Endothelial cell of umbilical vein (primary cell): ENCODE measurements around the gene CEACAM7. TPM values are rescaled to one million over a fixed set of nuclear protein-coding genes. Genes with fewer than 3 reads are reported as not detected.

Source experiments
- BruUV-seq: library from RNA; stranded (reverse); fragments of 400-500 nt; replicated peaks from 2 replicates; lab custom pipeline; 2021; lab: Mats Ljungman, UMichigan
- CTCF ChIA-PET: fragments of 300-600, 350-600 bp; sonication (Branson Sonifier 250); formaldehyde crosslinking; loops from one replicate; lab custom pipeline; 2021; ENCODE audit warnings: antibody characterized with exemption, inconsistent platforms; lab: Charles Lee
- POLR2A ChIA-PET: fragments of 300-600, 350-600 bp; sonication (Branson Sonifier 250); formaldehyde crosslinking; loops from one replicate; lab custom pipeline; 2021; ENCODE audit warnings: antibody characterized with exemption, inconsistent platforms; lab: Charles Lee
- DNase-seq: peaks from one replicate; pipeline ENCODE4 v3.0.0-alpha.2; 2011; ENCODE audit warnings: low read depth, low spot score
- FAIRE-seq: peaks from 2 replicates; lab custom pipeline; 2011; peaks lifted over from hg19 to GRCh38; lab: Jason Lieb, UNC
- H2AFZ ChIP-seq: 2 replicates; pipeline ENCODE4 v1.6.0; 2012; ENCODE audit warnings: low read depth, low read length, control low read depth, inconsistent platforms
- H3K27ac ChIP-seq: 2 replicates; pipeline ENCODE4 v1.5.1; 2011; ENCODE audit warnings: low read depth, mild to moderate bottlenecking, control low read depth, low read length, moderate library complexity; ENCODE audit not compliant: insufficient read depth
- H3K27me3 ChIP-seq, 2 experiments: 2 replicates each; pipeline versions ENCODE4 v1.6.0 to v1.6.1; 2011; ENCODE audit warnings: low read length in 2 of 2, mixed read lengths in 1 of 2; ENCODE audit not compliant: control insufficient read depth in 2 of 2, insufficient read depth in 2 of 2
- H3K36me3 ChIP-seq, 2 experiments: 2 replicates in 1 of 2; 3 replicates in 1 of 2; pipeline ENCODE4 v1.5.1; 2011; ENCODE audit warnings: low read length in 2 of 2, mild to moderate bottlenecking in 1 of 2, moderate library complexity in 1 of 2; ENCODE audit not compliant: control insufficient read depth in 2 of 2, insufficient read depth in 2 of 2; ENCODE audit errors: extremely low read depth in 1 of 2
- H3K4me1 ChIP-seq: 3 replicates; pipeline ENCODE4 v1.5.1; 2011; ENCODE audit warnings: mild to moderate bottlenecking, low read length; ENCODE audit not compliant: control insufficient read depth, insufficient read depth; ENCODE audit errors: extremely low read depth
- H3K4me2 ChIP-seq: 2 replicates; pipeline ENCODE4 v1.6.1; 2011; ENCODE audit warnings: low read length, control low read depth, mixed read lengths; ENCODE audit not compliant: insufficient read depth
- H3K4me3 ChIP-seq, 3 experiments: fragments of 200-600 bp in 1 of 3; sonication (generic), shearing (Covaris generic) in 1 of 3; replicated peaks in 1 of 3; 2 replicates each; pipeline ENCODE4 v1.5.1; 2011 to 2016; ENCODE audit warnings: control low read depth in 3 of 3, low read length in 3 of 3, mild to moderate bottlenecking in 2 of 3, inconsistent platforms in 1 of 3, low read depth in 1 of 3, moderate library complexity in 1 of 3; ENCODE audit not compliant: insufficient read depth in 1 of 3
- H3K79me2 ChIP-seq: 2 replicates; pipeline ENCODE4 v1.6.0; 2012; ENCODE audit warnings: low read length, inconsistent platforms; ENCODE audit not compliant: control insufficient read depth, insufficient read depth
- H3K9ac ChIP-seq: replicated peaks from 2 replicates; pipeline ENCODE3; 2011; ENCODE audit warnings: low read length, control low read depth; ENCODE audit not compliant: insufficient read depth; ENCODE audit errors: extremely low read depth
- H3K9me1 ChIP-seq: replicated peaks from 3 replicates; pipeline ENCODE4 v1.6.0; 2011; ENCODE audit warnings: mild to moderate bottlenecking, low read length; ENCODE audit not compliant: control insufficient read depth, insufficient read depth; ENCODE audit errors: extremely low read depth
- H3K9me3 ChIP-seq: replicated peaks from 2 replicates; pipeline ENCODE4 v1.5.1; 2012; ENCODE audit warnings: low read length, inconsistent platforms; ENCODE audit not compliant: control insufficient read depth, insufficient read depth
- H4K20me1 ChIP-seq: replicated peaks from 2 replicates; pipeline ENCODE3; 2011; ENCODE audit warnings: mild to moderate bottlenecking, low read length; ENCODE audit not compliant: control insufficient read depth, insufficient read depth; ENCODE audit errors: extremely low read depth
- EZH2 ChIP-seq: IDR thresholded peaks from 2 replicates; pipeline ENCODE4 v1.6.1; 2012; ENCODE audit warnings: borderline replicate concordance, low read depth, mild to moderate bottlenecking, moderate library complexity, low read length, inconsistent platforms; ENCODE audit not compliant: severe bottlenecking
- FOS ChIP-seq: IDR thresholded peaks from 2 replicates; pipeline ENCODE4 v1.6.1; 2011; ENCODE audit warnings: mild to moderate bottlenecking, low read length, moderate library complexity, borderline replicate concordance; ENCODE audit not compliant: insufficient read depth
- GATA2 ChIP-seq: IDR thresholded peaks from 2 replicates; pipeline ENCODE4 v1.7.0; 2011; ENCODE audit warnings: low read depth, mild to moderate bottlenecking, moderate library complexity, mixed read lengths, low read length; ENCODE audit not compliant: insufficient read length, insufficient read depth
- JUN ChIP-seq: IDR thresholded peaks from 2 replicates; pipeline ENCODE4 v1.6.1; 2011; ENCODE audit warnings: borderline replicate concordance, low read depth; ENCODE audit not compliant: insufficient read length, insufficient read depth
- MYC ChIP-seq: IDR thresholded peaks from one replicate; pipeline ENCODE4 v1.6.1; 2011; ENCODE audit warnings: mild to moderate bottlenecking, low read depth, low read length
- POLR2A ChIP-seq: IDR thresholded peaks from 2 replicates; pipeline ENCODE4 v1.6.1; 2012; ENCODE audit warnings: low read depth, mild to moderate bottlenecking, control low read depth, low read length
- POLR2AphosphoS5 ChIP-seq: IDR thresholded peaks from 2 replicates; pipeline ENCODE4 v1.6.1; 2012; ENCODE audit warnings: low read depth, mild to moderate bottlenecking, control low read depth, low read length, moderate library complexity; ENCODE audit not compliant: insufficient read depth
- dilution Hi-C: fragments of 300-500 bp; cut with MboI; formaldehyde crosslinking; loops from one replicate; pipeline ENCODE4 v1.15.0; 2019; ENCODE audit warnings: low sequenced_read_pairs; ENCODE audit not compliant: extremely low pct_ligation_motif_present
- intact Hi-C: fragments of 100-400 bp; cut with micrococcal nuclease; formaldehyde crosslinking; loops from one replicate; pipeline ENCODE4 v1.10.0; 2022
- polyA plus RNA-seq, 4 experiments: library from polyadenylated mRNA; depleted of rRNA in 3 of 4; stranded (reverse) in 3 of 4; unstranded in 1 of 4; fragments of >200 nt; gene quantifications; 2 replicates each; pipeline versions ENCODE4 v1.2.1 to v1.2.3, GENCODE V29; 2011 to 2012; ENCODE audit warnings: missing spikeins in 1 of 4
- total RNA-seq: library from RNA; stranded (reverse); gene quantifications from 2 replicates; pipeline ENCODE4 v1.2.3, GENCODE V29; 2021
- TF ChIP-seq, protein P1 (sequence below): IDR thresholded peaks from 2 replicates; pipeline ENCODE4 v1.6.1; 2011; ENCODE audit not compliant: insufficient read depth, insufficient read length
- TF ChIP-seq, protein P2 (sequence below), 2 donors: IDR thresholded peaks; 1 replicate in 1 of 2; 2 replicates in 1 of 2; pipeline ENCODE4 v1.5.1; 2011; ENCODE audit warnings: low read length in 2 of 2, mild to moderate bottlenecking in 2 of 2, moderate library complexity in 2 of 2, control low read depth in 1 of 2, inconsistent platforms in 1 of 2, low read depth in 1 of 2; ENCODE audit not compliant: insufficient read depth in 1 of 2; ENCODE audit errors: extremely low read depth in 1 of 2

CEACAM7 gene
- total and polyA plus RNA-seq, 2 donors (not counting 3 experiments of a cell fraction or from before 2014, with no cell fraction given) = 0.03 TPM; not detected in 1

DNA sequence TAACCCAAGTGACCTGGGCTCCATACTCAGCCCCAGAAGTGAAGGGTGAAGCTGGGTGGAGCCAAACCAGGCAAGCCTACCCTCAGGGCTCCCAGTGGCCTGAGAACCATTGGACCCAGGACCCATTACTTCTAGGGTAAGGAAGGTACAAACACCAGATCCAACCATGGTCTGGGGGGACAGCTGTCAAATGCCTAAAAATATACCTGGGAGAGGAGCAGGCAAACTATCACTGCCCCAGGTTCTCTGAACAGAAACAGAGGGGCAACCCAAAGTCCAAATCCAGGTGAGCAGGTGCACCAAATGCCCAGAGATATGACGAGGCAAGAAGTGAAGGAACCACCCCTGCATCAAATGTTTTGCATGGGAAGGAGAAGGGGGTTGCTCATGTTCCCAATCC lies 6.1 kb upstream of the CEACAM7 start:
- H3K4me3 ChIP-seq = no peak overlapping the region
- H3K9me1 ChIP-seq = no peaks in the 10 kb centered on the region
- FAIRE-seq (no peak), DNase-seq (no peak)
- dilution Hi-C loops (no loop called here), intact Hi-C loops (no loop called here)
- no peak overlapping the region for H3K4me2 ChIP-seq
- no peaks in the 10 kb centered on the region for H3K79me2 ChIP-seq
- no peak overlapping the region for H2AFZ ChIP-seq
- H4K20me1 ChIP-seq = no peaks in the 10 kb centered on the region
- no peaks in the 10 kb centered on the region for H3K9me3 ChIP-seq
- TF ChIP-seq GATA2 = no peak
- no peak for TF ChIP-seq FOS
- no peak for TF ChIP-seq JUN
- no peak for TF ChIP-seq EZH2
- TF ChIP-seq, protein P1, sequence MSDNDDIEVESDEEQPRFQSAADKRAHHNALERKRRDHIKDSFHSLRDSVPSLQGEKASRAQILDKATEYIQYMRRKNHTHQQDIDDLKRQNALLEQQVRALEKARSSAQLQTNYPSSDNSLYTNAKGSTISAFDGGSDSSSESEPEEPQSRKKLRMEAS = no peak
- TF ChIP-seq POLR2AphosphoS5 = no peak
- no peak for TF ChIP-seq MYC
- TF ChIP-seq, protein P2, sequence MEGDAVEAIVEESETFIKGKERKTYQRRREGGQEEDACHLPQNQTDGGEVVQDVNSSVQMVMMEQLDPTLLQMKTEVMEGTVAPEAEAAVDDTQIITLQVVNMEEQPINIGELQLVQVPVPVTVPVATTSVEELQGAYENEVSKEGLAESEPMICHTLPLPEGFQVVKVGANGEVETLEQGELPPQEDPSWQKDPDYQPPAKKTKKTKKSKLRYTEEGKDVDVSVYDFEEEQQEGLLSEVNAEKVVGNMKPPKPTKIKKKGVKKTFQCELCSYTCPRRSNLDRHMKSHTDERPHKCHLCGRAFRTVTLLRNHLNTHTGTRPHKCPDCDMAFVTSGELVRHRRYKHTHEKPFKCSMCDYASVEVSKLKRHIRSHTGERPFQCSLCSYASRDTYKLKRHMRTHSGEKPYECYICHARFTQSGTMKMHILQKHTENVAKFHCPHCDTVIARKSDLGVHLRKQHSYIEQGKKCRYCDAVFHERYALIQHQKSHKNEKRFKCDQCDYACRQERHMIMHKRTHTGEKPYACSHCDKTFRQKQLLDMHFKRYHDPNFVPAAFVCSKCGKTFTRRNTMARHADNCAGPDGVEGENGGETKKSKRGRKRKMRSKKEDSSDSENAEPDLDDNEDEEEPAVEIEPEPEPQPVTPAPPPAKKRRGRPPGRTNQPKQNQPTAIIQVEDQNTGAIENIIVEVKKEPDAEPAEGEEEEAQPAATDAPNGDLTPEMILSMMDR (IDR thresholded peaks at IDR 0.05; ENCODE audit: extremely low read depth in 1 of 2, insufficient read depth in 1 of 2, low read depth in 1 of 2, low read length in 2 of 2) = no peak
- TF ChIP-seq POLR2A = no peak
- no peak overlapping the region for H3K27ac ChIP-seq
- ChIA-PET CTCF (interaction anchor here (0.6 to 1.5 kb wide), 2 partner anchors 12 to 52 kb away, joined by 3 read pairs; no protein-coding TSS in a partner anchor), POLR2A (no interaction called here)
- peaks cover 0 to 2% of the 10 kb centered on the region in 2 experiments for H3K27me3 ChIP-seq
- H3K4me1 ChIP-seq = no peaks in the 10 kb centered on the region
- no peaks in the 10 kb centered on the region for H3K36me3 ChIP-seq
- BruUV-seq = no TSS peak
- H3K9ac ChIP-seq = no peak overlapping the region
